ENCODE results near the gene ATP5F1D.

DNA sequence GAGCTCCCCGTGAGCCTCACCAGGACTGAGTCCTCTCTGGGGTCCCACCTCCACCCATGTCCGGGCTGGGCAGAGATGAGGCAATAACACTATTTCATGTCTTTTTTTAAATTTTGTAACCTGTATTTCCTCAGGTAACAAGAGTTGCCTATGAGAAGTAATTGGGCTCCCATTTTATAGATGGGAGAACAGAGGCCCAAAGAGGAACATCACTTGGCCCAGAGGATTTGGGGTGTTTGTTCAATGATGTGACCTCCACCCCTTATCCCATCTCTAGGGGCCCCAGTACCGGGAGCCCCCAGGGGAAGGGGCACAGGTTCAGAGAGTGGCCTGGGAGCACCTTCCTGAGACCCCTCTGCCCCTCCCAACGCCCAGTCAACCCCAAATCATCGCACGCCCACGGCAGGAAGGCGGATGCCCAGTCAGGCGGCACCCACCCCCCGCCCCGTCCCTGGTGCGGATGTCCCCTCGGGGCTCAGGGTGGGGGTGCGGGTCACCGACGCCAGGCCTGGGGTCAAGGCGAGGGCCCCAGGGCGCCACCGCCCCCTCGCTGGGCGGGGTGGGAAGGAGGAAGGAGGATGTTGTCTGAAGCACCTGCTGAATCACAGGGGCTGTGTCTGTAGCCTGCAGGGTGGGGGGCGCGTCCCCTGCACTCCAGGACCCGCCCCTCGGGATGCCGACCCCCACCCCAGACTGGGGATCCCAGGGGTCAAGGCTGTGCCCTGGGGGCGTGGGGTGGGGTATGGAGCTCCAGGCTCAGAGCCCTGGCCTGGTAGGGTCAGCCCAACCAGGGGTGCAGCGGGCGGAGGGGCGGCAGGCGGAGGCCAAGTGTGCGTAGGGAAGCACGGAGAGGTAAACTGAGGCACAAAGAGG, 18.6 kb downstream of the ATP5F1D start:
- TF ChIP-seq POLR2A (IDR thresholded peaks at IDR 0.05), result no peak
- TF ChIP-seq, protein P1, sequence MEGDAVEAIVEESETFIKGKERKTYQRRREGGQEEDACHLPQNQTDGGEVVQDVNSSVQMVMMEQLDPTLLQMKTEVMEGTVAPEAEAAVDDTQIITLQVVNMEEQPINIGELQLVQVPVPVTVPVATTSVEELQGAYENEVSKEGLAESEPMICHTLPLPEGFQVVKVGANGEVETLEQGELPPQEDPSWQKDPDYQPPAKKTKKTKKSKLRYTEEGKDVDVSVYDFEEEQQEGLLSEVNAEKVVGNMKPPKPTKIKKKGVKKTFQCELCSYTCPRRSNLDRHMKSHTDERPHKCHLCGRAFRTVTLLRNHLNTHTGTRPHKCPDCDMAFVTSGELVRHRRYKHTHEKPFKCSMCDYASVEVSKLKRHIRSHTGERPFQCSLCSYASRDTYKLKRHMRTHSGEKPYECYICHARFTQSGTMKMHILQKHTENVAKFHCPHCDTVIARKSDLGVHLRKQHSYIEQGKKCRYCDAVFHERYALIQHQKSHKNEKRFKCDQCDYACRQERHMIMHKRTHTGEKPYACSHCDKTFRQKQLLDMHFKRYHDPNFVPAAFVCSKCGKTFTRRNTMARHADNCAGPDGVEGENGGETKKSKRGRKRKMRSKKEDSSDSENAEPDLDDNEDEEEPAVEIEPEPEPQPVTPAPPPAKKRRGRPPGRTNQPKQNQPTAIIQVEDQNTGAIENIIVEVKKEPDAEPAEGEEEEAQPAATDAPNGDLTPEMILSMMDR (IDR thresholded peaks at IDR 0.05), result no peak
